ENCODE results near the gene SND1. TPM values are rescaled to one million over a fixed set of nuclear protein-coding genes. Genes with fewer than 3 reads are reported as not detected.

The SND1 gene
- total RNA-seq, 2 donors from 2014 or later: 91.0 to 111 TPM

DNA sequence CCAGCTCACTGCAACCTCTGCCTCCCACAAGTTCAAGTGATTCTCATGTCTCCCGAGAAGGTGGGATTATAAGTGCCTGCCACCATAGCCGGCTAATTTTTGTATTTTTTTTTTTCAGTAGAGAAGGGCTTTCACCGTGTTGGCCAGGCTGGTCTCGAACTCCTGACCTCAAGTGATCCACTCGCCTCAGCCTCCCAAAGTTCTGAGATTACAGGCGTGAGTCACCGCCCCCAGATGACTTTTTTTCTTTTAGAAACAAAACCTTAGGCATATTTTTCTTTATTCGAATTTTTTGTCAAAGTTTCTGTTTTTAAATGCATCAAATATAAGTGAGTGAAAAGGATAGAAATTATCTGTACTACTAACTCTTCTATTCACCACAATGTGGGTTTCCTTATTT, 266.1 kb downstream of the SND1 start:
- no peak for DNase-seq (ENCODE audit: low spot score)
- Histone ChIP-seq H3K9me3 (no peaks in the 10 kb centered on the region), H3K4me3 (no peak overlapping the region), H3K4me1 (ENCODE audit: control insufficient read depth in 1 of 2, low read depth in 2 of 2) (peaks cover 0 to 3% of the 10 kb centered on the region in 2 donors), H3K27ac (no peak overlapping the region), H3K36me3 (no peaks in the 10 kb centered on the region), H3K27me3 (replicated peaks; ENCODE audit: insufficient read depth) (no peaks in the 10 kb centered on the region)
- TF ChIP-seq, protein P1, sequence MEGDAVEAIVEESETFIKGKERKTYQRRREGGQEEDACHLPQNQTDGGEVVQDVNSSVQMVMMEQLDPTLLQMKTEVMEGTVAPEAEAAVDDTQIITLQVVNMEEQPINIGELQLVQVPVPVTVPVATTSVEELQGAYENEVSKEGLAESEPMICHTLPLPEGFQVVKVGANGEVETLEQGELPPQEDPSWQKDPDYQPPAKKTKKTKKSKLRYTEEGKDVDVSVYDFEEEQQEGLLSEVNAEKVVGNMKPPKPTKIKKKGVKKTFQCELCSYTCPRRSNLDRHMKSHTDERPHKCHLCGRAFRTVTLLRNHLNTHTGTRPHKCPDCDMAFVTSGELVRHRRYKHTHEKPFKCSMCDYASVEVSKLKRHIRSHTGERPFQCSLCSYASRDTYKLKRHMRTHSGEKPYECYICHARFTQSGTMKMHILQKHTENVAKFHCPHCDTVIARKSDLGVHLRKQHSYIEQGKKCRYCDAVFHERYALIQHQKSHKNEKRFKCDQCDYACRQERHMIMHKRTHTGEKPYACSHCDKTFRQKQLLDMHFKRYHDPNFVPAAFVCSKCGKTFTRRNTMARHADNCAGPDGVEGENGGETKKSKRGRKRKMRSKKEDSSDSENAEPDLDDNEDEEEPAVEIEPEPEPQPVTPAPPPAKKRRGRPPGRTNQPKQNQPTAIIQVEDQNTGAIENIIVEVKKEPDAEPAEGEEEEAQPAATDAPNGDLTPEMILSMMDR (IDR thresholded peaks at IDR 0.05): no peak
- ATAC-seq (ENCODE audit: insufficient number of reproducible peaks, low FRiP score, low read depth): no peak

DNA sequence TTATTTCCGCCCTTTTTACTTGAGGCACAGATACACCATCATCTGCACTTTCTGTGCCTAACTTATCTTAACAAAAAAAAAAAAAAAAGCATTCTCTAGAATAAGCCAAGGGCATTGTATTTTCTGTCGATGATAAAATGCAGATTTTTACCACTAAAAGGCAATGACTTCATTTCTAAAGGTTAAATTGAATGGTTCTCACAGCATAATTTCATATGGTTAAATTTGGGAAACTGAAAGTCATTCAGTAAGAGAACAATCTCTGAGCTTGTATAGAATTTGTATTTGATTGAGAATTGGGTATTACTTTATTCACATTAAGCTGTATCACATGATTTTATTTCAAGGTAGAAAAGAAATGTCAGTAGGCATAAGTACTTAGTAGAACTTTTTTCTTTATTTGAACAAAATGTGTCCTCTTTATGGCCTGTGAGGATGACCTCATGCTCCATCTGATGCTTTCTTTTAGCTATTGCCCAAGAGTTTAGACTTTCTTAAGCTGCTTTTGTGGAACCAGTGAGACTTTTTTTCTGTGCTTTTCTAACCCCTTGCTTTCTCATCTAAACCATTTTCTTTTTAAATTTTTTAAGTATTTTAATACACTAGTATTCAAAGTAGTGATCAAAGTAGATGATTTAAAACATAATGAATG, 268.9 kb downstream of the SND1 start:
- Histone ChIP-seq H3K27ac (no peak overlapping the region), H3K4me3 (no peak overlapping the region), H3K36me3 (no peaks in the 10 kb centered on the region), H3K27me3 (replicated peaks; ENCODE audit: insufficient read depth) (no peaks in the 10 kb centered on the region), H3K9me3 (no peaks in the 10 kb centered on the region), H3K4me1 (ENCODE audit: control insufficient read depth in 1 of 2, low read depth in 2 of 2) (no peaks in the 10 kb centered on the region)
- DNase-seq (ENCODE audit: low spot score) (no peak), ATAC-seq (ENCODE audit: insufficient number of reproducible peaks, low FRiP score, low read depth) (no peak)
- TF ChIP-seq, protein P1 (IDR thresholded peaks at IDR 0.05): no peak

DNA sequence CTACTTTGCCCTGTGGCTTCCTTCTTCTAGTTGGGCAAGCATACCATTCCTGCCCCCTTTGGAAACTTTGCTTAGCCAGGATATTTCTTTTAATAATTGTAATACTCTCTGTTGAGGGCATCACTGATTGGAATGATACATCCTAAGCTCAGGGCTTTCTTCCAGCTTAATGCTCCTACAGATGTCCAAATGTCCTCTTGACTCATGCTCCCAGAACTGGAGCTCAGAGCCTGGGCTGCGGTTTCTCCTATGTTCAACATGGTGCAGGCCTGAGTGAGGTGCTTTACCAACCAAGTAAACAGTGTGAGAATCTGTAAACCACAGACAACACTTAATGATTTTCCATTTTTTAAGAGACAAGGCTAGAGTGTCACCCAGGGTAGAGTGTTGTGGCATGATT, 270.7 kb downstream of the SND1 start:
- TF ChIP-seq, protein P1 (IDR thresholded peaks at IDR 0.05): no peak
- Histone ChIP-seq H3K4me3 (no peak overlapping the region), H3K27me3 (replicated peaks; ENCODE audit: insufficient read depth) (no peaks in the 10 kb centered on the region), H3K36me3 (no peaks in the 10 kb centered on the region), H3K27ac (no peak overlapping the region), H3K4me1 (ENCODE audit: control insufficient read depth in 1 of 2, low read depth in 2 of 2) (no peaks in the 10 kb centered on the region), H3K9me3 (no peaks in the 10 kb centered on the region)
- DNase-seq (ENCODE audit: low spot score): no peak
- ATAC-seq (ENCODE audit: insufficient number of reproducible peaks, low FRiP score, low read depth): no peak

DNA sequence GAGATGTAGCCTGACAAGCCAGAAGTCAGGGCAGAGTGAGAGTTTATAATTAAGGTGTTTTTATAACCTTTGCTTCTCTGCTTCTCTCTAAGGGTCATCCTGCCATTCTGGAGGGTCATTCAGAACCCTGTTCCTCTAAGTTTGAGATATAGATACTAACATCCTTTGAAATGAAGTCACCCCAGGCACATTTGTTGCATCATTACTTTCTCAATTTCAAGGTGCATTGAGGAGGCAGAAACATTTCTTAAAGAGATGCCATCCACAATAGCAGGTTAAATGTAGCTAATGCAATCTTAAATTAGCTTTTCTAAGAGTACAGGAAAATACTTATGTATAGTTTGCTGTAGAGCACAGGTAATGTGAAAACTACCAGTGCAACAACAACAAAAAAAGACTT, 272.9 kb downstream of the SND1 start:
- TF ChIP-seq, protein P1 (IDR thresholded peaks at IDR 0.05): no peak
- H3K36me3 ChIP-seq: no peaks in the 10 kb centered on the region
- H3K9me3 ChIP-seq: no peaks in the 10 kb centered on the region
- no peaks in the 10 kb centered on the region for H3K4me1 ChIP-seq (ENCODE audit: control insufficient read depth in 1 of 2, low read depth in 2 of 2)
- no peak overlapping the region for H3K4me3 ChIP-seq
- no peak for DNase-seq (ENCODE audit: low spot score)
- ATAC-seq (ENCODE audit: insufficient number of reproducible peaks, low FRiP score, low read depth): no peak
- no peaks in the 10 kb centered on the region for H3K27me3 ChIP-seq (replicated peaks; ENCODE audit: insufficient read depth)
- H3K27ac ChIP-seq: no peak overlapping the region

DNA sequence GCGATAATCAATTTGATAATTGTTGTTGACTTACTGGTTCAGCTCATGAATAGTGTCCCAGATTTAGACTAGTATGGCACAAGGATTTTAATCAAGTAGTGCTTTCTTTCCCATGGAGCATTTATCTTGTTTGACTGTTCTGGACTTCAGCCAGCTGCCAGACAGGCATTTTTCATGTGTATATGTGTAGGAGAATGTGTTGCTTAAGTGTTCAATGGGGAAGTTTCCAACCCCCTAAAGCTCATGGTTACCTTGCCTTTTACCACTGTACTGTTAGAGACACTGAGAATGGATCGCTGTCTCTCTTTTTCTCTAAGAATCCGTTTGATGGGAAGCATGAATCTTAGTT, 275.3 kb downstream of the SND1 start:
- Histone ChIP-seq H3K4me3 (no peak overlapping the region), H3K36me3 (peaks cover 3% of the 10 kb centered on the region), H3K27me3 (replicated peaks; ENCODE audit: insufficient read depth) (no peaks in the 10 kb centered on the region), H3K27ac (no peak overlapping the region), H3K4me1 (ENCODE audit: control insufficient read depth in 1 of 2, low read depth in 2 of 2) (no peaks in the 10 kb centered on the region), H3K9me3 (no peaks in the 10 kb centered on the region)
- no peak for ATAC-seq (ENCODE audit: insufficient number of reproducible peaks, low FRiP score, low read depth)
- no peak for DNase-seq (ENCODE audit: low spot score)
- TF ChIP-seq, protein P1 (IDR thresholded peaks at IDR 0.05): no peak
